ENCODE data around the gene ANKS6. TPM values are rescaled to one million over a fixed set of nuclear protein-coding genes. Genes with fewer than 3 reads are reported as not detected.

Gene ANKS6
- total and polyA plus RNA-seq, 9 of the 15 experiments (the other 6 are each of a cell fraction or from before 2014, with no cell fraction given), result 9.9 to 74.5 (median 36.9) TPM

GRCh38 chr9:98833090-98833956 is 37.0 kb upstream of the ANKS6 start (continued):
- peak; percentile 20; the same call in 1 of the 2 replicates for TF ChIP-seq PTRF (tag; IDR thresholded peaks at IDR 0.05)
- peak; percentile 97 for TF ChIP-seq LEF1 (IDR thresholded peaks at IDR 0.05)
- TF ChIP-seq RBM22 (IDR thresholded peaks at IDR 0.05; ENCODE audit: low read depth, low read length, poor library complexity, severe bottlenecking), result no peak
- TF ChIP-seq NRF1 (conservative IDR thresholded peaks at IDR 0.05 in 1 of 2, IDR thresholded peaks at IDR 0.05 in 1 of 2), result peak; percentile 87 to 89
- TF ChIP-seq MTA3 (IDR thresholded peaks at IDR 0.05; ENCODE audit: borderline replicate concordance), result peak; percentile 80; the same call in 1 of the 2 replicates
- TF ChIP-seq ZNF282 (CRISPR knock-in tag; IDR thresholded peaks at IDR 0.05), result no peak
- TF ChIP-seq L3MBTL2 (IDR thresholded peaks at IDR 0.05), result peak; percentile 97
- TF ChIP-seq RREB1 (CRISPR knock-in tag; IDR thresholded peaks at IDR 0.05), result peak; percentile 49; the same call in 1 of the 2 replicates
- TF ChIP-seq SLC30A9 (CRISPR knock-in tag; IDR thresholded peaks at IDR 0.05), result no peak
- TF ChIP-seq ZNF398 (CRISPR knock-in tag; IDR thresholded peaks at IDR 0.05), result no peak
- peak; percentile 83 for TF ChIP-seq THRA (IDR thresholded peaks at IDR 0.05)
- peak; percentile 47; the same call in 1 of the 2 replicates for TF ChIP-seq SUPT5H (IDR thresholded peaks at IDR 0.05)
- no peak for TF ChIP-seq CHD4 (IDR thresholded peaks at IDR 0.05; ENCODE audit: insufficient read depth, insufficient replicate concordance, low read depth, low read length, poor library complexity, severe bottlenecking)
- TF ChIP-seq MAFF (IDR thresholded peaks at IDR 0.05; ENCODE audit: low read length), result no peak
- TF ChIP-seq NFXL1 (CRISPR knock-in tag; IDR thresholded peaks at IDR 0.05), result no peak
- TF ChIP-seq PATZ1 (CRISPR knock-in tag; IDR thresholded peaks at IDR 0.05; ENCODE audit: borderline replicate concordance), result no peak

Measured in K562 (cell line).